NAMALWA (cell line): ENCODE measurements around the gene CCNE1.
"Not testable (repeated sequence)": the region's sequence is repeated elsewhere in the genome, so short reads cannot be mapped to it uniquely, and the experiment has no call there.

ENCODE experiments used
- DNase-seq: peaks from one replicate; pipeline ENCODE4 v3.0.0-alpha.2; 2015; ENCODE audit warnings: low spot score

The CCNE1 gene

GRCh38 chr19:29815231-29815630 lies 3.4 kb downstream of the CCNE1 start:
- DNase-seq, result peak; percentile 83

DNA sequence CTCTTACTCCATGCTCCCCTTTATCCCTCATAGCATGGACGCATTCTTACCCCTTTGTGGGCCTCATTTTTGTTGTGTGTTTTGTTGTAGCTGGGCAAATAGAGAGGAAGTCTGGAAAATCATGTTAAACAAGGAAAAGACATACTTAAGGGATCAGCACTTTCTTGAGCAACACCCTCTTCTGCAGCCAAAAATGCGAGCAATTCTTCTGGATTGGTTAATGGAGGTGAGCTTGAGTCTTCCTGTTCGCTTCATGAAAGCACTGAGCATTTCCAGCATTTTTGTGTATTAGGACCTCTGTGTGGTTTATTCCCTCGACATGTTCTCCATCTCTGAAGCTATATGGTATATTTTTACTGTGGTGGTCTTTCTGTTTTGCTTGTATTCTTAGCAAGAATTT lies 5.5 kb downstream of the CCNE1 start:
- no peak for DNase-seq

GRCh38 chr19:29819300-29819699 lies 7.5 kb downstream of the CCNE1 start:
- DNase-seq, result no peak

GRCh38 chr19:29819986-29820385 lies 8.2 kb downstream of the CCNE1 start:
- DNase-seq, result no peak

GRCh38 chr19:29823581-29824330 lies 12.0 kb downstream of the CCNE1 start:
- no peak for DNase-seq

DNA sequence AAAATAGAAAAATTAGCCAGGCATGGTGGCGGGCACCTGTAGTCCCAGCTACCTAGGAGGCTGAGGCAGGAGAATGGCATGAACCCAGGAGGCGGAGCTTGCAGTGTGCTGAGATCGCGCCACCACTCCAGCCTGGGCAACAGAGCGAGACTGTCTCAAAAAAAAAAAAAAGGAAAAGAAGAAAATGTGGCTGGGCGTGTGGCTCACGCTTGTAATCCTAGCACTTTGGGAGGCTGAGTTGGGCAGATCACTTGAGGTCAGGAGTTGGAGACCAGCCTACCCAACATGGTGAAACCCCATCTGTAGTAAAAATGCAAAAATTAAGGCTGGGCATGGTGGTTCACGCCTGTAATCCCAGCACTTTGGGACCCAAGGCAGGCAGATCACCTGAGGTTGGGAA lies 13.5 kb downstream of the CCNE1 start:
- not testable (repeated sequence) for DNase-seq

DNA sequence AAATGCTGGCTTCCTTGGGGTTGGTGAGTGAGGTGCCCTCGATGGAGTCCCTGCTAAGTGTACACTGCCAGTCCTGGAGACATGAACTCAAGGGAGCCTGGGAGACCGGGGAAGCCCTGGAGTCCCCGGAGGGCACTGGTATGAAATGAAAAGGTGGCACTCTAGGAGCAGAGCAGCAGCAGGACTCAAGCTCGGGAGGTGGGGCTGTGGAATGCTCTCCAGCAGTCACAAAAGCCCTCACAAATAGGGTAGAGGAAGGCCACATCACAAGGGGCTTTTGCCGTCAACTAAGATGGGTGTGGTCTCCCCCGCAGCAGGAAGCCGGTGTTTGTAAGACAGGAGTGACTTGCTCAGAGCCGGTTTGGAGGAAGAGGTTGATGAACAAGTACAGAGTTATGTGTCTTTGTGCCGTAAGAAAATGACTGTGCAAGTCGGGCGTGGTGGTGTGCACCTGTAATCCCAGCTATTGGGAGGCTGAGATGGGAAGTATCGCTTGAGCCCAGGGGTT lies 19.3 kb downstream of the CCNE1 start:
- no peak for DNase-seq

- no peak for DNase-seq
These were observed 19.9 kb downstream of the CCNE1 start for GRCh38 chr19:29831686-29832085.

- DNase-seq, result no peak
These were observed 21.0 kb downstream of the CCNE1 start for GRCh38 chr19:29832801-29833200.

DNA sequence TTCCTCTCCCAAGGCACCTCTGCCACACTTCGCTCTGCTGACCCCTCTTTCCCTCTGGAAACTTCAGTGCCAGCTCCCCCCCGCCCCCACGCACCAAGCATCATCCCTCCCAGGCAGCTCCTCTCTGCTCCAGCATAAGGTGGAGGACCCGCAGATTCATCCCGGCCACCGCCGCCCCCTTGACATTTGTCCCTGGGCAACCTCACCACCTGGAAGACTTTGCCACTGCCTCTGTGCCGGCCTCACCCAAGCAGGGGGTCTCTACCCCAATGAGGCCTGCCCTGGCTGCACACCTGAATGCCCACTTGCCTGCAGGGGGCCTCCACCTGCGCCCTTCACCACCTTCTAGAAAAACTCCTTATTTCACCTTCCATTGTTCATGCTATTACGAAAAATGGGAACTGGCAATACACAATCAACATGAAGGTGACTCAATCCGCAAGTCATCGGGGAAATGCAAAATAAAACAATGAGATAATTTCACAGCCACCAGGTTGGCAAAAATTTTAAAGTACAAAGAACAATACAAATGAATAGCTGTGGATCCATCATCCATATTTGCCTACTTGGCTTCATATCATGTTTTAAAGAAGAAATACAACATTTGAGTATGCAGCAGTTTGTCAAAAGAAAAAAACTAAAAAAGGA lies 21.9 kb downstream of the CCNE1 start:
- no peak for DNase-seq

DNA sequence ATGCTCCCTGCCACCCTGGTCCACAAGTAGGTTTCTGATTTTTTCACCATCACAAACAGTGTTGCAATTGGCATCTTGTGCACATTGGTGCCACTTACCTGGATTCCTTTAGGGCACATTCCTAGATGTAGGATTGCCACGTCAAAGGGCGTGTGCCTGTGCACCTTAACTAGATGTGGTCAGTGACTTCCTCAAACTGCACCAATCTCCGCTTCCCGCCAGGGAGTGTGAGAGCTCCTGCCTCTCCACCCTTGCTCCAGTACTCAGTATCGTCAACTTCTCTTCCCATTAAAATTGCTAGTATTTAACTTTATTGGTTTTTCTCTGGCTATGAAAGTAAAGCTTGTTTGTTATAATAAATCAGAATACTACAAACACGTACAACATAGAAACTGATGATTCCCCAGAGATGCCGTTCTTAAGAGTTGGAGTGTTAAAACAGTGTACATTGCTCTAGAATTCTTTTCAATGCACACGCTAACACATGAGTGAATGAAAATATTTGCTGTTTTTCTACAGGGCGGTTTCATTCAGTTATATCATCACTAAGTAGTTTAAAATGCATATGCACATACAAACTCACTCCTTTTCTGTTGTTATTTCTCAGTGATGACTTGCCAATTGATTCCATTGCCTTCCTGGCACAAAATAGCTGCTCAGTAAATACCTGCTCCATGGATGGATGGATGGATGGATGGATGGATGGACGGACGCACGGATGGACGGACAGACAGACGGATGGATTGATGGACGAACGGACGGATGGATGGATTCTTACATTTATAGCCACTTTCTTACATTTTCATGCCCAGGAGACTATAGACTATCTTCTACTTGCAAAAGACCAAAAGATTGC lies 23.4 kb downstream of the CCNE1 start:
- DNase-seq, result no peak

DNA sequence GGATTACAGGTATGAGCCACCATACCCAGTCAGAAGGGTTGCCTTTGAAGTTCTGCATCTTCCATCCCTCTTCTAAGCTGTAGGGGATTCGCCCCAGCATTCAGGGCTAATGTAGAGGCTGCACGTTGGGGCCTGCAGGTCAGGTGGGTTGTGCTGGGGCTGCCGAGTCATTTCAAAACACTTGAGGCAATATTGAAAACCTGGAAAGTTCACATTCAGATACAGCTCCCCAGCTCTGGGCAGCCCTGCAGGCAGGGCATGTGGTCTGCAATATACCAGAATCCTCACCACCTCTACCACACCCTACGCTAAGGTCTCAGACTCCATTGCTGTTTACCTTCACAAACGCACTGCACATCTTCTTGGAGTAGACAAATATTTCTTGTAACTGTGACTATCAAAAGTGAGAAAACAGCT lies 24.6 kb downstream of the CCNE1 start:
- no peak for DNase-seq

GRCh38 chr19:29837448-29837981 lies 25.7 kb downstream of the CCNE1 start:
- DNase-seq, result peak; percentile 51

GRCh38 chr19:29837996-29838395 lies 26.2 kb downstream of the CCNE1 start:
- no peak for DNase-seq

- no peak for DNase-seq
These were observed 28.5 kb downstream of the CCNE1 start for GRCh38 chr19:29840066-29840950.

DNA sequence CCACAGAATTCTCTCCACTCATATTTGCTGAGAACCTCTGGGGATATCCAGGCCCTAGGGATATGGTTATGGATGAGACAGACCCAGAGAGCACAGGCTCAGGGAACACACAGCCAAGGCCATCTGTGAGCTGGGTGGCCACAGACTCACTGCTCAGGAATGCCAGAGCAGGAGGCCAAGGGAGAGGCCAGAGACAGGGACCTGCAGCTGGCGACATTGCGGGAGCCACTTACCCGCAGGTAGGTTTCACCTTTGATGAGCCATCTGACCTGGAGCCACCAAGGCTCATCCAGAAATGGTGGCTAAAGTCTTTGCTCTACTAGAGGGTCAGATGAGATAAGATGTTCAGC lies 29.4 kb downstream of the CCNE1 start:
- DNase-seq, result no peak

- peak; percentile 72 for DNase-seq
These were observed 30.0 kb downstream of the CCNE1 start for GRCh38 chr19:29841559-29842367.

DNA sequence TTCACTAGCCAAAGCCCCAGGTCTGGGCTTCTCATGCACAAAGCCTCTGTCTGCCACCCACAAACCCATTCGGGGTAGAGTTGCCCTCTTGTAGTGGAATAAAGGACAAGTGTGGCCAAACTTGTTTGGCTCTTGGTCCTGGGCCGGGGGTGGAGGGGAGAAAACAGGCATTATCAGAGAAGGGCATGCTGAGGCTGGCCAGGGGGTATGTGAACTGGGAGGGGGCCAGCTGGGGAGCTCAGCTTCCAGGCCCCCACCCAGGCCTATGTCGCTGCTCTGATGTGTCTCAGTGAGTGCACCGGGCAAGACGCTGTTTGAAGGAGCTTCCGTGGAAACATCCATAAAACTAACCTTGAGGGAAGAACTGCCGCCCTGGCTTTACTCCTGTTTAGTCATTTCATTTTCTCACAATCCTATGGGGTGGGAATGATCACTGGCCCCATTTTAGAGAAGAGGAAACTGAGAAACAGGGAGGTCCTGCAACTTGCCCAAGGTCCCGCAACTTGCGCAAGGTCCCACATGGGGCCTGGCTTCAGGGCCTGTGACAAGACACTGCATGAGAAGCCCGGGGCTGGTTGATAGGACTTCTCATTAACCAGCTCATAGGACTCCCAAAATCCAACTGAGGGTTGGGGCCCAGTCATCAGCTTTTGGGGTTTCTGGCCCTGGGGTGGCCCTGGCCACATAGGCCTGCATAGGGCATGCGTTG lies 30.8 kb downstream of the CCNE1 start:
- no peak for DNase-seq

DNA sequence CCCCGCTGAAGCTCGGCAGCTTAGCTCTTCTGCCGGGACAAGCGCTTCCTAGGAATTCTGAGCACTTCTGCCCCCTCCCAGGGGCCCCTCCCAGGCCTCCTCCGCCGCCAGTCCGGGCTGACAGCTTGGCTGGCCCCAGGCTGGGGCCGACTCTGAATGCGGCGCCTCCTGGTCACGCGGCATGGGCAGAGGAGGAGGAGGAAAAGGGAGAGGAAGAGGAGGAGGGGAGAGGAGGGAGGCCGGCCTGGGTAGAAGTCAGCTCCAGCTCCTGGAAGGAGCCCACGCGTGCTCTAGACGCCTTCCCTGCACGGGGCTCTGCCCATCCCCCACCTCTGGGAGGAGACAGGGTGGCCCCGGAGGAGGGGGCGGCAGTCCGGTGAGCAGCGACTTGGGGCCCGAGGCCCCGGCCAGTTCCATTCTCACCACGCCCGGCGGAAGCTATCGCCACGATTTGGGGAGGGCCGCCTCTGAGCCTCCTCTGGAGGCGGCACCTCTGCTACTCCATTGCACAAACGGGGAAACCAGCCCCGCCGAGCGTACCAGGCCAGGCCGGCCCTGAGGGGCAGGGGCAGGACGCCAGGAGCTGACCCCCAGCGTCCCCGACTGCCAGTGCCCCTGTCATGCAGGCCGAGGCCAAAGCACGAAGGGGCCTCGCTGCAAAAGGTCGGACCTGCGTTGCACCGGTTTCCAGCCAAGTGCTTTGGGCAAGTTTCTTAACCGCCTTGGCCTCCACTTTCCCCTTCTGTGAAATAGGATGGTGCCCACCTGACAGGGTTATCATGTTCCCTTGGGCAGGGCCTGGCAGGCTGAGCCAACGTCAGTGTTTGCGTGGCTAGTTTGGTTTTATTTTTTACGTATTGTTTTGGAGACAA lies 31.6 kb downstream of the CCNE1 start:
- DNase-seq, result peak; percentile 21
